ENCODE results near the gene FITM1.

GRCh38 chr14:24136684-24137528, 6.4 kb downstream of the FITM1 start:
- TF ChIP-seq CTCF (optimal IDR thresholded peaks at IDR 0.05 in 1 of 3, IDR thresholded peaks at IDR 0.05 in 1 of 3, conservative IDR thresholded peaks at IDR 0.05 in 1 of 3; ENCODE audit: extremely low read depth in 1 of 3, insufficient read depth in 2 of 3, low read length in 3 of 3) (no peak), EZH2 (IDR thresholded peaks at IDR 0.05; ENCODE audit: low read length) (no peak)
